ENCODE measurements around the gene RTN4RL1.

RTN4RL1 gene

GRCh38 chr17:2059547-2060384 lies 34.6 kb upstream of the RTN4RL1 start:
- DNase-seq (ENCODE audit: low read depth) = no peak

DNA sequence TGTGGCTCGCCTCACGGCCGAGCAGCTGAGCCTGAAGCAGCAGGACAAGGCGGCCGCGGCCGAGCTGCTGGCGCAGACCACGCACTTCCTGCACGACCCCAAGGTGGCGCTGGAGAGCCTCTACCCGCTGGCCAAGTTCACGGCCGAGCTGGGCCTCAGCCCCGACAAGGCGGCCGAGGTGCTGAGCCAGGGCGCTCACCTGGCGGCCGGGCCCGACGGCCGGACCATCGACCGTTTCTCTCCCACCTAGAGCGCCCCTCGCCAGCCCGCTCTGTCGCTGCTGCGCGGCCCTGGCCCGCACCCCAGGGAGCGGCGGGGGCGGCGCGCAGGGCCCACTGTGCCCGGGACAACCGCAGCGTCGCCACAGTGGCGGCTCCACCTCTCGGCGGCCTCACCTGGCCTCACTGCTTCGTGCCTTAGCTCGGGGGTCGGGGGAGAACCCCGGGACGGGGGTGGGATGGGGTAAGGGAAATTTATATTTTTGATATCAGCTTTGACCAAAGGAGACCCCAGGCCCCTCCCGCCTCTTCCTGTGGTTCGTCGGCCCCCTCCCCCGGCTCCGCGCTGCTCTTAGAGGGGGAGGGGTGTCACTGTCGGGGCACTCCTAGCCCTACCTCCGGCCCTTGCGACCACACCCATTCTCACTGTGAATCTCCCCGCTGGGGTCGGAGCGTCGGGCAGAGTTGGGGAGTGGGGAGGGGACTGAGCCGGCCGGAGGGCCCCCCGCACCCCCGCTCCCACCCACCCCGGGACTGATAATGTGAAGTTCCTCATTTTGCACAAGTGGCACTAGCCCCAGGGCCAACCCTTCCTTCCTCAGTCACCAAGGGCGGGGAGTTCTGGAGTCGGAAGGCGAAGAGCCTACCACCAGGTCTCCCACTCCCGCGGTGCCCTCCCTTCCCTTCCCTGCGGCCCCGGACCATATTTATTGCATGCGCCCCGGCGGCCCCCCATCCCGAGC lies 33.7 kb upstream of the RTN4RL1 start:
- no peak for DNase-seq (ENCODE audit: low read depth)

DNA sequence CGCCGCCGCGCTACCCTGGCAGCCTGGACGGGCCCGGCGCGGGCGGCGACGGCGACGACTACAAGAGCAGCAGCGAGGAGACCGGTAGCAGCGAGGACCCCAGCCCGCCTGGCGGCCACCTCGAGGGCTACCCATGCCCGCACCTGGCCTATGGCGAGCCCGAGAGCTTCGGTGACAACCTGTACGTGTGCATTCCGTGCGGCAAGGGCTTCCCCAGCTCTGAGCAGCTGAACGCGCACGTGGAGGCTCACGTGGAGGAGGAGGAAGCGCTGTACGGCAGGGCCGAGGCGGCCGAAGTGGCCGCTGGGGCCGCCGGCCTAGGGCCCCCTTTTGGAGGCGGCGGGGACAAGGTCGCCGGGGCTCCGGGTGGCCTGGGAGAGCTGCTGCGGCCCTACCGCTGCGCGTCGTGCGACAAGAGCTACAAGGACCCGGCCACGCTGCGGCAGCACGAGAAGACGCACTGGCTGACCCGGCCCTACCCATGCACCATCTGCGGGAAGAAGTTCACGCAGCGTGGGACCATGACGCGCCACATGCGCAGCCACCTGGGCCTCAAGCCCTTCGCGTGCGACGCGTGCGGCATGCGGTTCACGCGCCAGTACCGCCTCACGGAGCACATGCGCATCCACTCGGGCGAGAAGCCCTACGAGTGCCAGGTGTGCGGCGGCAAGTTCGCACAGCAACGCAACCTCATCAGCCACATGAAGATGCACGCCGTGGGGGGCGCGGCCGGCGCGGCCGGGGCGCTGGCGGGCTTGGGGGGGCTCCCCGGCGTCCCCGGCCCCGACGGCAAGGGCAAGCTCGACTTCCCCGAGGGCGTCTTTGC lies 32.8 kb upstream of the RTN4RL1 start:
- DNase-seq (ENCODE audit: low read depth) = no peak

DNA sequence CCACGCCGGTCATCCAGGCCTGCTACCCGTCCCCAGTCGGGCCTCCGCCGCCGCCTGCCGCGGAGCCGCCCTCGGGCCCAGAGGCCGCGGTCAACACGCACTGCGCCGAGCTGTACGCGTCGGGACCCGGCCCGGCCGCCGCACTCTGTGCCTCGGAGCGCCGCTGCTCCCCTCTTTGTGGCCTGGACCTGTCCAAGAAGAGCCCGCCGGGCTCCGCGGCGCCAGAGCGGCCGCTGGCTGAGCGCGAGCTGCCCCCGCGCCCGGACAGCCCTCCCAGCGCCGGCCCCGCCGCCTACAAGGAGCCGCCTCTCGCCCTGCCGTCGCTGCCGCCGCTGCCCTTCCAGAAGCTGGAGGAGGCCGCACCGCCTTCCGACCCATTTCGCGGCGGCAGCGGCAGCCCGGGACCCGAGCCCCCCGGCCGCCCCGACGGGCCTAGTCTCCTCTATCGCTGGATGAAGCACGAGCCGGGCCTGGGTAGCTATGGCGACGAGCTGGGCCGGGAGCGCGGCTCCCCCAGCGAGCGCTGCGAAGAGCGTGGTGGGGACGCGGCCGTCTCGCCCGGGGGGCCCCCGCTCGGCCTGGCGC lies 32.1 kb upstream of the RTN4RL1 start:
- DNase-seq (ENCODE audit: low read depth) = no peak

DNA sequence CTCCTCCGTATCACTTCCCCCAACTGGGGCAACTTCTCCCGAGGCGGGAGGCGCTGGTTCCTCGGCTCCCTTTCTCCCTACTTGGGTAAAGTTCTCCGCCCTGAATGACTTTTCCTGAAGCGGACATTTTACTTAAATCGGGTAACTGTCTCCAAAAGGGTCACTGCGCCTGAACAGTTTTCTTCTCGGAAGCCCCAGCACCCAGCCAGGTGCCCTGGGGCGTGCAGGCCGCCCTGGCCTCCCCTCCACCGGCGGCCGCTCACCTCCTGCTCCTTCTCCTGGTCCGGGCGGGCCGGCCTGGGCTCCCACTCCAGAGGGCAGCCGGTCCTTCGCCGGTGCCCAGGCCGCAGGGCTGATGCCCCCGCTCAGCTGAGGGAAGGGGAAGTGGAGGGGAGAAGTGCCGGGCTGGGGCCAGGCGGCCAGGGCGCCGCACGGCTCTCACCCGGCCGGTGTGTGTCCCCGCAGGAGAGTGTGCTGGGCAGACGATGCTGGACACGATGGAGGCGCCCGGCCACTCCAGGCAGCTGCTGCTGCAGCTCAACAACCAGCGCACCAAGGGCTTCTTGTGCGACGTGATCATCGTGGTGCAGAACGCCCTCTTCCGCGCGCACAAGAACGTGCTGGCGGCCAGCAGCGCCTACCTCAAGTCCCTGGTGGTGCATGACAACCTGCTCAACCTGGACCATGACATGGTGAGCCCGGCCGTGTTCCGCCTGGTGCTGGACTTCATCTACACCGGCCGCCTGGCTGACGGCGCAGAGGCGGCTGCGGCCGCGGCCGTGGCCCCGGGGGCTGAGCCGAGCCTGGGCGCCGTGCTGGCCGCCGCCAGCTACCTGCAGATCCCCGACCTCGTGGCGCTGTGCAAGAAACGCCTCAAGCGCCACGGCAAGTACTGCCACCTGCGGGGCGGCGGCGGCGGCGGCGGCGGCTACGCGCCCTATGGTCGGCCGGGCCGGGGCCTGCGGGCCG lies 31.4 kb upstream of the RTN4RL1 start:
- no peak for DNase-seq (ENCODE audit: low read depth)

GRCh38 chr17:2055292-2056205 lies 30.4 kb upstream of the RTN4RL1 start:
- no peak for DNase-seq (ENCODE audit: low read depth)

GRCh38 chr17:2054512-2055291 lies 29.6 kb upstream of the RTN4RL1 start, which contains the start of gene HIC1:
Gene HIC1, plus strand, starts transcription at chr17:2055103. Its CDS starts 1,588 bp downstream, at chr17:2056691.
- no peak for DNase-seq (ENCODE audit: low read depth)

DNA sequence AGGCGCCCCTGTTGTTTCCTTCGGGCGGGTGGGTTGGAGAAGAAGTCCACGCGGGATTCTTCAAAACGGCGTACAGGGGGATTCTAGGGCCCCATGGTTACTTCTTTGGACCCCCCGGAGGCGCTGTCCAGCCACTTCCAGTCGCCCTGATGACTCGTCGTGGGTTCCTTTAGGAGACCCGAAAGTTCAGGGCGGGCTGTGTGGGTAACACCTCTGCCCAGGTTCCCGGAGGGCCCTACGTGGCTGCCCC lies 29.1 kb upstream of the RTN4RL1 start:
- no peak for DNase-seq (ENCODE audit: low read depth)

DNA sequence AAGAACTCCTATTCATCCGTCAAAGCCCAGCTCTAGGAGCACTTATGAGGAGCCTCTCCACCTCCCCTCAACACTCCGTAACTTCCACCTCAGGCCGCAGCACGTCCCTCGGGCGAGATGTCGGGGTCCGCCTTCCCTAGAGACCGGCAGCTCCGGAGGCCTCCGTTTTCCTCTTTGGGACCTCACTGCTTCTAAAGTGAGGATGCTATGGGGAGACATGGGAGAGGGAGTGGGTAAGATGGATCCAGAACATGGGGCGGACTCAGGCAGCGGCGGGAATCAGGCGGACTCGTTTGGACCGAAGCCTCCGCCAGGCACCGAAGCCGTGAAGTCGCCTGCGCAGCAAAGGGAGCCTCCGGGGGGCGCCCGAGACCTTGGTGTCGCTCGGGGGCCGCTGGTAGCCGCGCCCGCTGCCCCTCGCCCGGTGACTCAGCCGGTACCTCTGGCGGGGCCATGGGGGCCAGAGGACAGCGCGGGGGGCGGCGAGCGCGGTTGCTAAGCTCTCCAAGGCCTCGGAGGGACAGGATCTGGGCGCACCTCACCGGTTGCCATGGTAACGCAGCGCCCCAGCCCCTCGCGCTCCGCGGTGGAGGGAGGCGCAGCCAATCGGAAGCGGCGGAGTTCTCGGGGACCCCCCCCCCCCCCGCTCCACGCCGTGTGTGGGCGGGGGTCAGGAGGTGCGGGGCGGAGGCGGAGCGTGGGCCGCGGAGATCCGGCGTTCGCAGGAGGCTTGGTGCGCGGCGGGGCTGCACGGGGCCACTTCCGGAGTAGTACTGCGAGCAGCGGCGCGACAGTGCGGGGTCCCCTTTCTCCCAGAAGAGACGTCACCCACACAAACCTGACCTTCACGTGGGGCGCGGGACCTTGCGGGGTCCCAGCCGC lies 28.5 kb upstream of the RTN4RL1 start:
- no peak for DNase-seq (ENCODE audit: low read depth)

GRCh38 chr17:2051933-2052559 lies 26.9 kb upstream of the RTN4RL1 start:
- no peak for DNase-seq (ENCODE audit: low read depth)

- DNase-seq (ENCODE audit: low read depth) = no peak
These were observed 26.2 kb upstream of the RTN4RL1 start for GRCh38 chr17:2051061-2051932.

DNA sequence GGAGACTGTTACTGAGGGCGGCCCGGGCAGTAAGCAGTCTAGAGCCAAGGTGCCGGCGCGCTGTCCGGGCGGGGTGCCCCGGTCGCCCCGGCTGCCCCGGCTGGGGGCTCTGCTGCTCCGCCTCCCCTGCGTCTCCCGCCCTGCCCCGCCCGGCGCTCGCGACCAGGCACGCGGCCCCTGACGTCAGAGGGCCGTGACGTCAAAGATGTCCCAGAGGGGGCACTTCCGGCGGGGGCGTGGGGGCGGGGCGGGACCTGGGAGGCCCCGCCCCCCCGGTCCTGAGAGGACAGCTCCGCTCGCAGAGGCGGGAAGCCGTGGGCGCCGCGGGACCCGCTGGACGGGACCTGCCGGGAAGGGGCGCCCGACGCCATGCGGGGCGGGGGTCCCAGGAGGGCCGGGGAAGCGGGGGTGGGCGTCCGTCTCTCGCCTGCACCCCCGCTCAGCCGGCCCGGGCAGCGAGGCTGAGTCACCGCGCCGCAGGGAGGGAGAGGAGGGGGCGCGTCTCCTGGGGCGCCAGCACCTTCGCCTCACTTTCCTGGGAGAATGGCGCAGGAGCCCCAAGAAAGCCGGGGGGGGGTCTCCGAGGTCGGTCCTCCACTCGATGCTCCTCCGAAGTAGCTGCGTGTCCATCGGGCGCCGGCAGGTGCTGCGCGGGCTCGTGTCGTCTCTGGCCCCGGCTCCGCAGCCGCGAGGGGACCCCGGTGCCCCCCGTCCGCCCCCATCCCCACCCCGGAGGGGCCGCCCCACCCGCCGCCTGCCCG lies 25.3 kb upstream of the RTN4RL1 start:
- no peak for DNase-seq (ENCODE audit: low read depth)

GRCh38 chr17:2049333-2050299 lies 24.5 kb upstream of the RTN4RL1 start:
- no peak for DNase-seq (ENCODE audit: low read depth)

GRCh38 chr17:2048805-2049204 lies 23.7 kb upstream of the RTN4RL1 start:
- no peak for DNase-seq (ENCODE audit: low read depth)

Measured in HS-27A (cell line).